Duodenal mucosa (tissue), 2 donors: ENCODE results near the gene RAB41.
"Not testable (repeated sequence)": the region's sequence is repeated elsewhere in the genome, so short reads cannot be mapped to it uniquely, and the experiment has no call there.

Experiments
- H3K27ac ChIP-seq: one replicate; pipeline ENCODE4 v1.7.0; 2013; ENCODE audit warnings: low read depth, low read length
- H3K27me3 ChIP-seq, 2 donors: one replicate each; pipeline ENCODE4 v1.7.0; 2013; ENCODE audit warnings: low read length in 2 of 2, control low read depth in 1 of 2; ENCODE audit not compliant: insufficient read depth in 2 of 2, control insufficient read depth in 1 of 2
- H3K36me3 ChIP-seq, 2 donors: one replicate each; pipeline ENCODE4 v1.7.0; 2013; ENCODE audit warnings: low read length in 2 of 2, control low read depth in 1 of 2; ENCODE audit not compliant: insufficient read depth in 2 of 2, control insufficient read depth in 1 of 2
- H3K4me1 ChIP-seq, 2 donors: one replicate each; pipeline ENCODE4 v1.7.0; 2013; ENCODE audit warnings: low read length in 2 of 2, control low read depth in 1 of 2; ENCODE audit not compliant: insufficient read depth in 2 of 2, control insufficient read depth in 1 of 2
- H3K4me3 ChIP-seq, 2 donors: one replicate each; pipeline ENCODE4 v1.7.0; 2013; ENCODE audit warnings: low read length in 2 of 2, low read depth in 1 of 2
- H3K9ac ChIP-seq, 2 donors: one replicate each; pipeline ENCODE4 v1.7.0; 2013; ENCODE audit warnings: low read length in 2 of 2, low read depth in 1 of 2
- H3K9me3 ChIP-seq, 2 donors: one replicate each; pipeline ENCODE4 v1.7.0; 2013; ENCODE audit warnings: low read length in 2 of 2, control low read depth in 1 of 2; ENCODE audit not compliant: control insufficient read depth in 1 of 2

The RAB41 gene

GRCh38 chrX:70281951-70282350, at the start of gene RAB41:
Gene RAB41 (plus strand): TSS chrX:70282172. CDS start chrX:70282218, 46 bp downstream.
- no peak within 1 kb of the TSS for H3K4me3 ChIP-seq
- H3K27me3 ChIP-seq = no peaks in the 10 kb centered on the region
- peaks cover 5 to 10% of the 10 kb centered on the region in 2 donors for H3K36me3 ChIP-seq
- no peak within 1 kb of the TSS for H3K27ac ChIP-seq
- no peaks in the 10 kb centered on the region for H3K4me1 ChIP-seq
- H3K9me3 ChIP-seq = no peaks in the 10 kb centered on the region
- no peak within 1 kb of the TSS for H3K9ac ChIP-seq

GRCh38 chrX:70234355-70234754, 47.6 kb upstream of the RAB41 start, which contains the start of gene AWAT1:
Gene AWAT1 (plus strand): TSS chrX:70234655. CDS start chrX:70234696, 41 bp downstream.
- H3K9me3 ChIP-seq = no peaks in the 10 kb centered on the region
- H3K36me3 ChIP-seq = no peaks in the 10 kb centered on the region
- H3K4me1 ChIP-seq = no peaks in the 10 kb centered on the region
- H3K27me3 ChIP-seq = no peaks in the 10 kb centered on the region
- H3K9ac ChIP-seq = no peak within 1 kb of the TSS
- no peak within 1 kb of the TSS for H3K4me3 ChIP-seq
- no peak within 1 kb of the TSS for H3K27ac ChIP-seq

GRCh38 chrX:70240751-70241150, 41.2 kb upstream of the RAB41 start:
- H3K36me3 ChIP-seq = no peaks in the 10 kb centered on the region
- H3K9ac ChIP-seq = no peak overlapping the region

GRCh38 chrX:70241501-70241900, 40.5 kb upstream of the RAB41 start:
- H3K4me1 ChIP-seq = no peaks in the 10 kb centered on the region

More at GRCh38 chrX:70240751-70241150, 41.2 kb upstream of the RAB41 start:
- no peaks in the 10 kb centered on the region for H3K27me3 ChIP-seq
- no peak overlapping the region for H3K27ac ChIP-seq
- H3K4me3 ChIP-seq = no peak overlapping the region
- H3K4me1 ChIP-seq = no peaks in the 10 kb centered on the region
- no peaks in the 10 kb centered on the region for H3K9me3 ChIP-seq

GRCh38 chrX:70243601-70244000, 38.4 kb upstream of the RAB41 start:
- not testable (repeated sequence) for H3K27me3 ChIP-seq, H3K4me1 ChIP-seq, H3K36me3 ChIP-seq

More at GRCh38 chrX:70241501-70241900, 40.5 kb upstream of the RAB41 start:
- Histone ChIP-seq H3K27ac (no peak overlapping the region), H3K27me3 (no peaks in the 10 kb centered on the region), H3K4me3 (no peak overlapping the region), H3K36me3 (no peaks in the 10 kb centered on the region), H3K9me3 (no peaks in the 10 kb centered on the region), H3K9ac (no peak overlapping the region)

GRCh38 chrX:70244881-70245280, 37.1 kb upstream of the RAB41 start:
- H3K27me3 ChIP-seq = no peaks in the 10 kb centered on the region
- H3K27ac ChIP-seq = no peak overlapping the region
- H3K4me1 ChIP-seq = no peaks in the 10 kb centered on the region
- H3K9me3 ChIP-seq = no peaks in the 10 kb centered on the region
- no peaks in the 10 kb centered on the region for H3K36me3 ChIP-seq
- H3K9ac ChIP-seq = no peak overlapping the region
- H3K4me3 ChIP-seq = no peak overlapping the region

More at GRCh38 chrX:70243601-70244000, 38.4 kb upstream of the RAB41 start:
- H3K9me3 ChIP-seq, H3K27ac ChIP-seq, H3K9ac ChIP-seq, H3K4me3 ChIP-seq: not testable (repeated sequence)

GRCh38 chrX:70247252-70247651, 34.7 kb upstream of the RAB41 start:
- Histone ChIP-seq H3K27me3 (no peaks in the 10 kb centered on the region), H3K36me3 (no peaks in the 10 kb centered on the region), H3K4me1 (no peaks in the 10 kb centered on the region), H3K9ac (no peak overlapping the region), H3K4me3 (no peak overlapping the region), H3K9me3 (no peaks in the 10 kb centered on the region), H3K27ac (no peak overlapping the region)

- H3K27me3 ChIP-seq = no peaks in the 10 kb centered on the region
- no peaks in the 10 kb centered on the region for H3K36me3 ChIP-seq
- H3K4me1 ChIP-seq = no peaks in the 10 kb centered on the region
- H3K9ac ChIP-seq = no peak overlapping the region
- H3K4me3 ChIP-seq = no peak overlapping the region
- H3K9me3 ChIP-seq = no peaks in the 10 kb centered on the region
- H3K27ac ChIP-seq = no peak overlapping the region
These were observed 29.5 kb upstream of the RAB41 start for GRCh38 chrX:70252491-70252890.

GRCh38 chrX:70253377-70254062, 28.5 kb upstream of the RAB41 start:
- H3K9ac ChIP-seq = no peak overlapping the region
- H3K9me3 ChIP-seq = no peaks in the 10 kb centered on the region
- H3K27ac ChIP-seq = no peak overlapping the region
- H3K4me1 ChIP-seq = no peaks in the 10 kb centered on the region
- no peaks in the 10 kb centered on the region for H3K27me3 ChIP-seq
- H3K4me3 ChIP-seq = no peak overlapping the region
- no peaks in the 10 kb centered on the region for H3K36me3 ChIP-seq

GRCh38 chrX:70254063-70254400, 27.9 kb upstream of the RAB41 start:
- Histone ChIP-seq H3K36me3 (no peaks in the 10 kb centered on the region), H3K4me1 (no peaks in the 10 kb centered on the region), H3K27me3 (no peaks in the 10 kb centered on the region), H3K4me3 (no peak overlapping the region), H3K27ac (no peak overlapping the region), H3K9ac (no peak overlapping the region), H3K9me3 (no peaks in the 10 kb centered on the region)
